Vagina (tissue), 2 donors: ENCODE data around the gene ORC6. TPM values are rescaled to one million over a fixed set of nuclear protein-coding genes. Genes with fewer than 3 reads are reported as not detected.
"Not testable (repeated sequence)": the region's sequence is repeated elsewhere in the genome, so short reads cannot be mapped to it uniquely, and the experiment has no call there.

Experiments used
- DNase-seq, 2 donors: peaks; one replicate each; pipeline ENCODE4 v3.0.0-alpha.2; 2017; ENCODE audit errors: extremely low spot score in 2 of 2
- H3K27ac ChIP-seq: fragments of 200-600 bp; sonication (generic); one replicate; pipeline ENCODE4 v1.5.1; 2019
- H3K27me3 ChIP-seq: fragments of 200-600 bp; sonication (generic); one replicate; pipeline ENCODE4 v1.5.1; 2019
- H3K36me3 ChIP-seq, 2 donors: fragments of 200-600 bp; sonication (generic); one replicate each; pipeline ENCODE4 v1.5.1; 2017 to 2019
- H3K4me1 ChIP-seq: fragments of 200-600 bp; sonication (generic); one replicate; pipeline ENCODE4 v1.5.1; 2019
- H3K4me3 ChIP-seq, 2 donors: fragments of 200-600 bp; sonication (generic); 1 replicate in 1 of 2; 2 replicates in 1 of 2; pipeline ENCODE4 v1.5.1; 2016 to 2019
- H3K9me3 ChIP-seq: fragments of 200-600 bp; sonication (generic); one replicate; pipeline ENCODE4 v1.5.1; 2019
- CTCF ChIP-seq, 3 experiments: fragments of 450-650 bp in 2 of 3; fragments of 200-600 bp in 1 of 3; sonication (generic) in 1 of 3; IDR thresholded peaks; one replicate each; pipeline ENCODE4 v1.5.1; 2017 to 2019; ENCODE audit warnings: antibody characterized with exemption in 3 of 3, mild to moderate bottlenecking in 2 of 3, moderate library complexity in 2 of 3
- POLR2A ChIP-seq, 2 donors: fragments of 450-650 bp; IDR thresholded peaks; one replicate each; pipeline ENCODE4 v1.6.1; 2017; ENCODE audit warnings: antibody characterized with exemption in 2 of 2, mild to moderate bottlenecking in 2 of 2, moderate library complexity in 2 of 2
- POLR2AphosphoS5 ChIP-seq, 2 donors: sonication (generic); formaldehyde crosslinking; IDR thresholded peaks; one replicate each; pipeline ENCODE4 v1.9.0; 2017; ENCODE audit warnings: antibody characterized with exemption in 2 of 2, mild to moderate bottlenecking in 2 of 2, low read depth in 1 of 2; ENCODE audit not compliant: insufficient read depth in 1 of 2
- intact Hi-C: fragments of 100-400 bp; cut with DNase I; formaldehyde crosslinking; loops from one replicate; pipeline ENCODE4 v1.15.1; 2023
- total RNA-seq: library from RNA; depleted of rRNA; stranded (reverse); fragments of >200 nt; gene quantifications from one replicate; pipeline ENCODE4 v1.2.3, GENCODE V29; 2016

ORC6 gene
- total RNA-seq, 1 donor from 2014 or later = 2.2 TPM

GRCh38 chr16:46658925-46659324, 30.5 kb upstream of the ORC6 start:
- no peak for TF ChIP-seq POLR2A (IDR thresholded peaks at IDR 0.05)
- no peak for TF ChIP-seq POLR2AphosphoS5 (IDR thresholded peaks at IDR 0.05; ENCODE audit: insufficient read depth in 1 of 2, low read depth in 1 of 2)
- no peak for TF ChIP-seq CTCF (IDR thresholded peaks at IDR 0.05)
- Histone ChIP-seq H3K27ac (no peak overlapping the region), H3K27me3 (no peaks in the 10 kb centered on the region), H3K9me3 (no peaks in the 10 kb centered on the region), H3K36me3 (peaks cover 0 to 46% of the 10 kb centered on the region in 2 donors), H3K4me3 (no peak overlapping the region), H3K4me1 (no peaks in the 10 kb centered on the region)
- intact Hi-C loops = no loop called here
- no peak for DNase-seq

DNA sequence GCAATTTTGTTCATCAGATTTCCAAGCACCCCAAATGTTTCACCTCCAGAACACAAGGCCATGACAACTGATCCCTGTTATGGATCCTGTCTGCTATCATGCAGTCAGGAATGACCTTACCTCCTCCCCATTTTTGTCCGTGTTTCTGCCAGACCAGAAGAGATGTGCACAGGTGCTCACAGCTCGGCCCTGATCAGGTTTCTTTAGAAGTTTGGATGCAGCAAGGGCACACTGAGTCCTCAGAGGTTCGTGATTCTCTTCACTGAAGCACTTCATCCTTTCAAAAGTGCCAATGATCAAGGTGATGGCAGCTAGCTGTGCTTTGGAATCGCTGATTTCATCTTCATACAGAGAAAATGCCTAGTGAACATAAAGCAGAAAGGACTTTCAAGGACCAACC, 27.3 kb upstream of the ORC6 start:
- Histone ChIP-seq H3K27me3 (no peaks in the 10 kb centered on the region), H3K36me3 (peaks cover 0 to 75% of the 10 kb centered on the region in 2 donors), H3K4me3 (no peak overlapping the region), H3K4me1 (no peaks in the 10 kb centered on the region), H3K9me3 (no peaks in the 10 kb centered on the region), H3K27ac (no peak overlapping the region)
- TF ChIP-seq CTCF (IDR thresholded peaks at IDR 0.05) (no peak), POLR2AphosphoS5 (IDR thresholded peaks at IDR 0.05; ENCODE audit: insufficient read depth in 1 of 2, low read depth in 1 of 2) (no peak), POLR2A (IDR thresholded peaks at IDR 0.05) (no peak)
- DNase-seq = no peak
- intact Hi-C loops = no loop called here

GRCh38 chr16:46673320-46674013, 16.0 kb upstream of the ORC6 start:
- no peaks in the 10 kb centered on the region for H3K9me3 ChIP-seq
- TF ChIP-seq CTCF (IDR thresholded peaks at IDR 0.05) (peak in 2 of 3 experiments; percentile 53 to 56), POLR2A (IDR thresholded peaks at IDR 0.05) (no peak)
- no peaks in the 10 kb centered on the region for H3K27me3 ChIP-seq
- H3K4me3 ChIP-seq = no peak overlapping the region
- intact Hi-C loops = no loop called here
- H3K27ac ChIP-seq = no peak overlapping the region
- H3K4me1 ChIP-seq = no peaks in the 10 kb centered on the region
- peaks cover 4 to 77% of the 10 kb centered on the region in 2 donors for H3K36me3 ChIP-seq
- DNase-seq = no peak

DNA sequence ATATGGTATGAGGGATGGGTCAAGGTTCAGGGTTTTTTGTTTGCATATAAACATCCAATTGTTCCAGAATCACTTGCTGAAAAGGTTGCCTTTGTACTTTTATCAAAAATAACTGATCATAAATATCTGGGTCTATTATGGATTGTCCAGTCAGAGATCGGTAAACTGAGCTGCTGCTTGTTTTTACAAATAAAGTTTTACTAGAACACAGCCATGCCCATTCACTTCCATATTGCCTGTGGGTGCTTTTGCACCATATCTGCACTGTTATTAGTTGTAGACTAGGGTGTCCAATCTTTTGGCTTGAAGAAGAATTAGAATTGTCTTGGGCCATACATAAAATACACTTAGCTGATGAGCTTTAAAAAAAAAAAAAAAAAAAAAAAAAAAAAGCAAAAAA, 11.5 kb upstream of the ORC6 start:
- intact Hi-C loops, H3K4me1 ChIP-seq, H3K4me3 ChIP-seq, H3K27ac ChIP-seq, DNase-seq, H3K9me3 ChIP-seq, H3K27me3 ChIP-seq: not testable (repeated sequence)
- H3K36me3 ChIP-seq = peaks cover 4 to 65% of the 10 kb centered on the region in 2 donors

- peaks cover 0 to 33% of the 10 kb centered on the region in 2 donors for H3K36me3 ChIP-seq
- H3K27ac ChIP-seq, H3K9me3 ChIP-seq, H3K4me3 ChIP-seq, intact Hi-C loops, DNase-seq, H3K27me3 ChIP-seq: not testable (repeated sequence)
- peaks cover 35% of the 10 kb centered on the region for H3K4me1 ChIP-seq
Observed at GRCh38 chr16:46681867-46682266, 7.6 kb upstream of the ORC6 start.

DNA sequence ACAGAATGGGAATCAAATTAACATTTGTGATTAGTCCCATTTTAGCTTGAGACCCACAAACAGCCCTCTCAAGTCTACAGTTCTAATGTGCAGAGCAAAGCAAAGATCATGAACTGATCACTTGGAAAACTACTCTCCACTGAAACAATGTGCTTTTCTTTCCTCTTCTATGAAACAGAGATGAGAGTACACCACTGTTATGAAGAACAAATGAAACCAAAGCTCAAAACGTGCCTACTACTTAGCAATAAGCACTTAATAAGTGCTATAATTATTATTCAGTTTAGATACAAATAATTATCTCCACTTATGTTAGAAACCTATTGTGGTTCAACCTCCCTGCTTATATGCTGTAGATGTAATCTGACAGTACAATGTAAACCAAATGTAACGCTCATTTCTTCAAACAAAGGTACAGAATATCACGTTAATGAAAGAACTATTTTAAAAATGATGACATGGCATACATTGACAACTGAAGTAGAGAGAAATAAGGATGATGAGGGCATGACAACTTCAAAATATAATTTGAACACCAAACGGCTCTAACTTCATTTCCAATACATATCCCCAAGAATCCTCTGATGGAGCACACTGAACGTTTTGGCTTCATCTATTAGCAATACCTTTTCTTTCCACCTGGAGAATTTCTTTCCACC, 2.5 kb upstream of the ORC6 start:
- H3K36me3 ChIP-seq = no peaks in the 10 kb centered on the region
- no peak for DNase-seq
- intact Hi-C loops = loop anchor here (5.0 kb wide), 1 partner anchor 145 kb away; the partner anchor contains the start of gene C16orf87
- peak overlapping the region; percentile 87 to 99 for H3K4me3 ChIP-seq
- peaks cover 64% of the 10 kb centered on the region for H3K4me1 ChIP-seq
- no peaks in the 10 kb centered on the region for H3K27me3 ChIP-seq
- H3K27ac ChIP-seq = no peak overlapping the region
- TF ChIP-seq CTCF (IDR thresholded peaks at IDR 0.05) (no peak), POLR2AphosphoS5 (IDR thresholded peaks at IDR 0.05; ENCODE audit: insufficient read depth in 1 of 2, low read depth in 1 of 2) (no peak), POLR2A (IDR thresholded peaks at IDR 0.05) (no peak)
- no peaks in the 10 kb centered on the region for H3K9me3 ChIP-seq
